HG03575 (cell line): Measurements from ENCODE around the gene SPAG17.

ENCODE experiments used
- ATAC-seq: cut with Tn5 transposase; IDR thresholded peaks from one replicate; pipeline ENCODE4 v1.9.1; 2021; ENCODE audit not compliant: unreplicated experiment, insufficient number of reproducible peaks, low FRiP score; ENCODE audit errors: extremely low read depth

SPAG17 gene

GRCh38 chr1:118185084-118185832, at the start of gene SPAG17:
Gene SPAG17 (minus strand): TSS chr1:118185228. CDS start chr1:118185157, 71 bp downstream.
- ATAC-seq = no peak

- no peak for ATAC-seq
Observed at GRCh38 chr1:118225471-118225870, 40.4 kb upstream of the SPAG17 start.

DNA sequence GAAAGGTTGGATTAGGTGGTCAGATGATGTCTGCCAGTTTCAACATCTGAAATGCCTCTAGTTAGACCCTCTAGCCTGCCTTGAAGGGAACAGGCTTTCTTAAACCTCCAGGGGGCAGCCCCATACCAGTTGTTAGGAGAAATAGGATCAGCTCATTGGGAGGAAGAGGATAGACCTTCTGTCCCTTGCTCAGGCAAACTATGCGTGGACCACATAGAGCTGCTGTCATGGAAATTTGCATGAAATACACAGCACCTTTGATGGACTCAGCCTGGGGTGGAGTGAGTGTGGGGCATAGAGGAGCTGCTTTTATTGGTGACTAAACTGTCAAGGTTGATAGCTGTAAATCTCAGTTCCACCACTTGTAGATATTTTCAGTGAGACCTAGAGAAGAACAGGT, 38.4 kb upstream of the SPAG17 start:
- ATAC-seq = no peak

DNA sequence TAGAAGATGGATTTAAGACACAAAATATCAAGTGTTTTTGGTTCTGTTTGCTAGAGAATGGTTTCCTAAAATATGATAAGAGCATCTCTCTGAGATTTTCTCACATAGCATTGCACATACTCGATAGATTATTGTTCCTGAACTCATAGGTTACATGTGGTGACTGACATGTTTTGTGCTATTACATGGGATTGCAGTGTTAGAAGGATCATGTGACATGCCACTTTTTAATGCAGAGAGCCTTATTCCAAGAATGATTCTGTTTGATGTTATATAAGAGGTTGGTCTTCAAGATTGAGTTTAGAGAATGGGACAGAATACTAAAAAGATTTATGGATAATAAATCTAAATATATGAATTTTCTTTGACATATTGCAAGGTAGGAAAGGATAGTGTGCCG, 34.4 kb upstream of the SPAG17 start:
- ATAC-seq = no peak

DNA sequence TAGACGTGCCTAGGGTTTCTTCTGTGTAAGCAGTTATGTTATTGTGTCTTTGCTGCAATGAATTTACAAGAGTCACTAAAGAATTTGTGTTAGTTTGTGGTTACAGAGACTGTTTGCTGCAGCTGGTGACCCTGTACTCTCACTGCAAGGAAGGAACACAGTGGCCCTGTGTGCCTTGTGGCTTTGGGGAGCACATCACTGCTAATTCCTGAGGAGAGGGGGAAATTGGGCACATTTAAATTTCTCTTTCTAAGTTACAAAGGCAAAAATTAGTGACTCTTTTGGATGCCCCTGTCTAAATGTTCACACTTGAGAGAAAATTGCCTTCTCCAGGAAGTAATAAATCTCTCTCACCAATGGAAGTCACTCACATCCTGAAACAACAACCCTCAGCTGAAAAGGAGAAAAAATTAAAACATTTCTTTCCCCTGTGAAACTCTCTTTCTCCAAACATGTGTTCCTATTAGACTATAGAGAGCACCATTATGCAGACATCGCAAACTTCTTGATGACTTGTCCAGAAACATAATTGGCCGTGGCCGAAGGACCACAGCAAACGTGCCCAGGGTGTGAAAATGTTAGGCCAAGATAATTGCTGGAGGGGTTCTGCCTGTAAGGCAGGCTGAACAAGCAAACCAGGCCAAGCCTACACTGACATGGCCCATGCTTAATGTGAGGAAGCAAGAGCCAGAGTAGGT, 32.3 kb upstream of the SPAG17 start:
- no peak for ATAC-seq

GRCh38 chr1:118214866-118215265, 29.8 kb upstream of the SPAG17 start:
- no peak for ATAC-seq

DNA sequence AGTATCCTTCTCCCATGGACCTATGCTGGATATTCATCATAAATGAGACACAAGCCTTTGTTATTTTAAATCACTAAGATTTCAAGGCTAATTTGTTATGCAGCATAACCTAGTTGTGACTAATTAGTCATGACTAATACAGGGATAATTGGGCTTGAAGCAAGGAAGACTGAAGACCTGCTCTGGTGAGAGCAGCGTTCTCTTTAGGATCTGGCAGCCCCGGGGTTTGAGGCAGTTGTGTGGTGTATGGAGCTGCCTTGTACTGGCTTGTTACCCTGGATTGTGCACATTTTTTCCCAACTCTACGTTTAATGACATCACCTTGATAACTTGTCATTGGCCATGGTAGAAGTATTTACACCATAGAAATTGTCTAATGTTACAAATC, 25.7 kb upstream of the SPAG17 start:
- no peak for ATAC-seq

DNA sequence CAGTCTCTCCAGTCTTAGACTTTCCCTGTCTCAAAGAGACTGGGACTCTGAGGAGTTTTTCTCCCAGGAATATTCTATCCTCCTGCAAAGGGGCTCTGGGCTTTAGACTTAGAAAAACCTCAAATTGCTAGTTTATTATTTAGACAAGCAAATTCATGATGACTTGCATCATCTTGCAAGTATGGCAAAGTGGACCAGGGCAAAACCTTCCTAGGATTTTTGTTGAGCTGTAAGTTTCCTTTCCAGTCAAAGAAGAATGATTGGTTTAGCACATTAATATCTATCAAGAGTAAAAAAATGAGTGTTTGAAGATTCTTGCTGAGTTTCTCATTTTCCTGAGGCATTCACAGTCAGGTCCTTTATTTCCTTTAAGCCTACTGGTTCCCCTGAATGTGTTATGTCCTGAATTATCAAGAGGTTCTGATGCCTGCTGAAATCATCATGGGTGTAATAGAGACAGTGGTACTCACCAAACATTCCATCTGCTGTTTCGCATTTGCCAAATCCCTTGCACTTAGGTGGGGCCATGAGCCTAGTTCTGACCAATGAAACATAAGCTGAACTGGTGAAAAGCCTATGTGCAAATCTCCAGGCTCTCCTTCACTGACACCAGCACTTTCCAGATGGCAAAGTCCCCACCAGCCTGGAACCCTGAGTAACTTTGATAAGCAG, 25.2 kb upstream of the SPAG17 start:
- no peak for ATAC-seq

GRCh38 chr1:118209648-118210047, 24.6 kb upstream of the SPAG17 start:
- ATAC-seq = no peak

DNA sequence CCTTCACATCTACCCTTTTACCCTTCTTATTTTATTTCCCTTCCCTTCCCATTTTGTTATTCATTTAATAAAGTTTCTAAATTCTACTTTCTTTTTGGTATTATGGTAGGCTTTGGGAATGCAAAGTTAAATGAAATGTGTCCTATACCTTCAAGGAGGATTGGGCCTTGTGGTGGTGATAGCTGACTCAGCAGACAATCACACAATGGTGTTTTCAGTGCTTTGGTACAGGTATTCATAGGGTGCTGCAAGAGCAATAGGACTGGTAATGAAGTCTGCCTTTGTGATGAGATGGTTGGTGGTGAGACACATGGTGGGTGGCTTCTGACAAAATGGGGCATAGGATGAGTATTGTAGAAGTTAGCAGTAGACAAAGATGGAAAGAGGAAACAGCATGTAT, 21.9 kb upstream of the SPAG17 start:
- ATAC-seq = no peak

GRCh38 chr1:118204648-118205047, 19.6 kb upstream of the SPAG17 start:
- ATAC-seq = no peak

- ATAC-seq = no peak
Observed at GRCh38 chr1:118204105-118204504, 19.1 kb upstream of the SPAG17 start.

DNA sequence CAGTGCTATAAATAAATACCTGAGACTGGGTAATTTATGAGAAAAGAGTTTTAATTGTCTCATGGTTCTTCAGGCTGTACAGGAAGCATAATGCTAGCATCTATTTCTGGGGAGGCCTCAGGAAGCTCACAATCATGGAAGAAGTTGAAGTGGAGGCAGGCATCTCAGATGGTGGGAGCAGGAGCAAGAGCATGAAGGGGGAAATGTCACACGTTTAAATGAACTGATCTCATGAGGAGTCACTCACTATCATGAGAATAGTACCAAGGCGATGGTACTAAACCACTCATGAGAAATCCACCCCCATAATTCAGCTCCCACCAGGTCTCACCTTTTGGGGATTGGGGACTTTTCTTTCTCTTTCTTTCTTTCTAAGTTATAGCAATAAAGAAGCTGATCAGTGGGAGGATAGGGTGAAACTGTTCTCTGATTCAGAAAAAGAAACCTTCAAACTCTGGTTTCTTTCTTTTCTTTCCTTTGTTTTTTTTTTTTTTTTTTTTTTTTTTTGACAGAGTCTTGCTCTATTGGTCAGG, 17.1 kb upstream of the SPAG17 start:
- no peak for ATAC-seq

DNA sequence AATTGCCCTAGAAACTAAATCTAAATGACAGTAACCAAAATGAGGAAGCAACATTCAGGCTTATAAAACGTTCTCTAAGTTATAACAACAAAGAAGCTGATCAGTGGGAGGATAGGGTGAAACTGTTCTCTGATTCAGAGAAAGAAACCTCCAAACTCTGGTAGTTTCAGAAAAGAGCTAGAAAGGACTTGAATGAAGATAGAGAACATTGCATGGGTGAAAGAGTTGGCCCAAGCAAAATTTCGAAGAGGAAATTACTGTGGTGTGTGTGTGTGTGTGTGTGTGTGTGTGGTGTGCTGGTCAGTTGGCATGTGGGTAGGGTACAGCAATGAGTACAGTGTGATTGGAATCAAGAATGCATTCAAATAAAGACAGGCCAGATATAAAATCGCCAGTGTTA, 16.5 kb upstream of the SPAG17 start:
- ATAC-seq = peak; percentile 43

- ATAC-seq = no peak
Observed at GRCh38 chr1:118200836-118201235, 15.8 kb upstream of the SPAG17 start.

DNA sequence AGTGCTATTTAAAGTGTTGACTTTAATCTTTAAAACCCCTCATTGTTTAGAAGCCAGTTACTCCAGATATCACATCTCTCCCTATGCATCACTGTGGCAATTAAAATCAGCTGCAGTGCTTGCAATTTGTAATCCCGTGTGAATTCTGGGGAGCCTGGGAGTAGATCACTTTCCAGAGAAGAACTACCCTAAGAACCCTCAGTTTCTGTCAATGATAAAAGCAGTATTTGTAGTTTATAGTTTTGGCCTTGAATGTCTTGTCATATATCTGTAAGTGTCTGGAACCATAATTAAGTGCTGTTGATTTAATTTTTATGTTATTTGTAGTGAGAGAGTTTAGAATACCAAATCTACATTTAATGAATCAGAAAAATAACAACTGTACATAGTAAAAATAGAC, 5.5 kb upstream of the SPAG17 start:
- ATAC-seq = no peak

DNA sequence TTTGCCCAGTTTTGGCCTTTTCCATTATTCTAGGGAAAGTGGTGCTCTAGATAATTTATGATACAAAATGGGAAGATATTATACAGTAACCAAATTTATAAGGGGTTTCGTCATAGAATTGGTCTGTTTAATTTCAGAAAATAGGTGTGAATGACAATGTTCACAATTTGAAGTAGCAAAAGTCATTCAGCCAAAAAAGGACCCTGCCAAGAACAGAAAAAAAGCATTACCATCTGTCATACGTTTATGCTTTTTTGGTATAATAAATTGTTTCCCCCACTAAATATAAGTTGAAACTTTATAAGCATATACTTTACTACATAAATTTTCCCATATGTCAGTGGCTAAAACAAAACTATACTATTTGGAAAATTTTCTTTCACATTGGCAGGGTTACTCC, 4.5 kb upstream of the SPAG17 start:
- no peak for ATAC-seq

DNA sequence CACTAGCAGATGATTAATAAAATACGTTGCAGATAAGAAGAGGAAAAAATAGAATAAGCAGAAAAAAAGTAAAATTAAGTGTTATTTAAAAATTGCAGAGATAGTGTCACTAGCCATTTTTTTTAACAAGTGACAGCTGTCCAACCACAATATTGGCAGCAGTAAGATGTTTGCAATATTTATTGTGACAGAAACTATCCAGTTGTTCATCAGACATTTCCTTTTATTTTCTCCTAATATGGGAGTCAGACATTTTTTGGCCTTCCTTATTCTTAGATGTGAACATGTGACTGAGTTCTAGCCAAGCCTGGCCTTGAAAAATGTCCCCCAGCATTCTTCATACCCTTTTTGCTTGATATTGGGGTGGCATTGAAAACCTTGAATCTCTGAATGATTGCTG, 3.4 kb upstream of the SPAG17 start:
- ATAC-seq = no peak

- ATAC-seq = no peak
Observed at GRCh38 chr1:118186026-118186425, 998 bp upstream of the SPAG17 start.

GRCh38 chr1:118184739-118185083, 317 bp downstream of the SPAG17 start:
- no peak for ATAC-seq
